NCI-H2196 treated with DMSO at 0.1 percent for 48 hours (cell line): ENCODE measurements around the gene PIK3IP1.
"Not testable (repeated sequence)": the region's sequence is repeated elsewhere in the genome, so short reads cannot be mapped to it uniquely, and the experiment has no call there.

Experiments used
- DNase-seq: peaks from one replicate; lab custom pipeline; 2025; ENCODE audit not compliant: unreplicated experiment; lab: John Stamatoyannopoulos, UW

The PIK3IP1 gene

DNA sequence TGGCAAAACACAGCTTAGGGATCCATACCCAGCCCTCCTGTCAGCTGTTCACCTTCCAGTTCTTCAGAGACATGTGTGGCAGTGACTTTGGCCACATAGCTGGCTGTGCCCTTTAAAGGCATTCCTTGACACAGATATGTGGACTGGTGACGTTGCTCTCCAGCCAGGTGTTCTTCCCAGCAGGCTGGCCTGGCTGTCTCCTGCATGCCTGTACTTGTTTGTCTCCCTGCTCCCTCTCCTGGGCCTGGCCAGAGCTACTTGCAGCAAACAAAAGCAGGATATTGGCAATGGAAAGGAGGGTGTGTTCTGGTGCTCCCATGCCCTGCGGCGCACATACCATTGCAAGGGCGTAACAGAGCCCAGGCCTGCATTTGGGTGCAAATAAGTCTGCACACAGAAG, 38.3 kb downstream of the PIK3IP1 start:
- DNase-seq = peak; percentile 54

DNA sequence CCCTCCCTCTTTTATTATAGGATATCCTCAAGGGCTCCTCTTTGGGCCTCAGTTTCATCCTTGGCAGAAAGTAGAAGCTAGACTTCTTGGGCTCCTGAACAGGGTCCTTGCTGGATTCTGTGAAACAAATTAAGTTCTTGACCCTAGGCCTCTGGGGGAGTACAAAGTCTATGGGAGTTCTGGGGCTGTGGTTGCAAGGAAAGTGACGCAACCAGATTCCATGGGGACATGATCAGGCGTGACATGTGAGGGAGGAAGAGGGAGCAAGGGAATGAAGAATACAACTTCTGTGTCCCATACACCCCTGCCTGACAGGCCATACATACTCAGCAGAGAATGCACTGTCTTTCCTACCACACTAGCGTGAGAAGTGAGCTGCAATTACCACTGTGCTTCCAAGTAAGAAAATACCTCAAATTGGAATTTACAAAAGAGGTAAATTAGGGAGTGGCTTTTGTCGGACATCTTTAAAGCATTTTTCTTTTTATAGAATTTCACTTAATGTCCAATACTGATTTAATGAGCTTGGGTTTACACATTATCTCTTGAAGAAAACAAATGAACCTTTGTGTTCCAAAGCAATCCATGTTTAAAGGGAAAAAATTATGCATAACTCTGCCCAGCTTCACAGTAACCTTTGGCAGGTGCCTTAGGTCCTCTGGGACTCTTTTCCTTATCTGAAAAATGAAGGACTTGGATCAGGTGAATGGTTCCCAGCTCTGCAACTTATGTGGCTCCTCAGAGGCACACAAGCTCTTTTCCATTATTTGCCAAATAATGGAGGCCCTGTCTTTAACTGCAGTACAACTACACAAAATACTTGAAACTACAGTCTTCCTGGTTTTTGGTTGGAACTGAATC, 41.3 kb downstream of the PIK3IP1 start:
- no peak for DNase-seq

- no peak for DNase-seq
These were observed 43.0 kb downstream of the PIK3IP1 start for GRCh38 chr22:31248965-31249958.

DNA sequence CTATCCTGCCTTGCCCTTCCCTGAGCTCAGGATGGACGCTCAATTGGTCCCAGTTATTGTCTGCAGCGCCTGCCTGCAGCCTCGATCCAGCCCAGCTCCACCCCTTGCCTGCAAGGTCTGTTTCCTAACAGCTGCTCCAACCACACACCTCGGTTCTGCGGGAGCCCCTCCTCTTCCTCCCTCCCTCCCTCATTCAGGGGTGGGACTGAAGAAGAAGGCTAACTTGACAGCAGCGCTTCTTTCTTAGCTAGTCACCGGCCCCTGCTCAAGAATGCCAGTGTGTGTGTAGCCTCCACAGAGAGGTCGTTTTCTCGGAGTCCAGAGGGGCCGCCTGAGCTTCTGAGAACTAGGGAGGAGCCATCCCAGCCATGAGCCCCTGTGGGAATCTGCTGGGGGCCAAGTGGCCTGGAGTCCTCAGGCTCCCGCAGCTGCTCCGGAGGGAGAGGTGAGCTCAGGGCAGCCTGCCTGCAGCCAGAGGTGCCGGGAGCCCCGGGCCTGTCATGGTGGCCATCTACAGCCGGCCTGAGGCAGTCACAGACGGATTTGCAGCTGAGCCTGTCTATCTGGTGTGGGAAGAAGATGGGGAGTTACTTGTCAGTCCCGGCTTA, 44.0 kb downstream of the PIK3IP1 start:
- no peak for DNase-seq

GRCh38 chr22:31247726-31248125, 44.6 kb downstream of the PIK3IP1 start:
- DNase-seq = no peak

DNA sequence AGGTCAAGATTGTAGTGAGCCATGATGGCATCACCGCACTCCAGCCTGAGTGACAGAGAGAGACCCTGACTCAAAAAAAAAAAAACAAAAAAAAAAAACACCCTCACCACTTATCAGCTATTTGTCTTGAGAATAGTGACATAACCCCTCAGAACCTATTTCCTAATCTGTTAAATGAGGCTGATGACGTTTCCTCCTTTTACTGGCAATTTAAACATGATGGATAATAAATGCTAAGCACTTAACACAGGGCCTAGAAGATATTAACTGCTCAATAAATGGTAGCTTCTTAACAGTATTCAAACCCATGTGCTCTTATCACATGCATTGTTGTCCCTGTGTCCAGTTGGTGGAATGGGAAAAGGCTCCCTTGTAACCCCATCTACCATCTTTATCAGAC, 45.6 kb downstream of the PIK3IP1 start:
- no peak for DNase-seq

DNA sequence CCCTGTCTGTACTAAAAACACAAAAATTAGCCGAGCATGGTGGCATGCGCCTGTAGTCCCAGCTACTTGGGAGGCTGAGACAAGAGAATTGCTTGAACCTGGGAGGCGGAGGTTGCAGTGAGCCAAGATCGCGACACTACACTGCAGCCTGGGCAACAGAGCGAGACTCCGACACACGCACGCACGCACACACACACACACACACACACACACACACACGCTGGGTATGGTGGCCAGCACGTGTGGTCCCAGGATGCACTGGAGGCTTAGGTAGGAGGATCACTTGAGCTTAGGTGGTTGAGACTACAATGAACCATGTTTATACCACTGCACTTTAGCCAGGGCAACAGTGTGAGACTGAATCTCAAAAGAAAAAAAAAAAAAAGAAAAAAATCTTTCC, 46.3 kb downstream of the PIK3IP1 start:
- not testable (repeated sequence) for DNase-seq

GRCh38 chr22:31244943-31245451, 47.3 kb downstream of the PIK3IP1 start:
- DNase-seq = no peak

- DNase-seq = no peak
These were observed 48.0 kb downstream of the PIK3IP1 start for GRCh38 chr22:31244046-31244942.

DNA sequence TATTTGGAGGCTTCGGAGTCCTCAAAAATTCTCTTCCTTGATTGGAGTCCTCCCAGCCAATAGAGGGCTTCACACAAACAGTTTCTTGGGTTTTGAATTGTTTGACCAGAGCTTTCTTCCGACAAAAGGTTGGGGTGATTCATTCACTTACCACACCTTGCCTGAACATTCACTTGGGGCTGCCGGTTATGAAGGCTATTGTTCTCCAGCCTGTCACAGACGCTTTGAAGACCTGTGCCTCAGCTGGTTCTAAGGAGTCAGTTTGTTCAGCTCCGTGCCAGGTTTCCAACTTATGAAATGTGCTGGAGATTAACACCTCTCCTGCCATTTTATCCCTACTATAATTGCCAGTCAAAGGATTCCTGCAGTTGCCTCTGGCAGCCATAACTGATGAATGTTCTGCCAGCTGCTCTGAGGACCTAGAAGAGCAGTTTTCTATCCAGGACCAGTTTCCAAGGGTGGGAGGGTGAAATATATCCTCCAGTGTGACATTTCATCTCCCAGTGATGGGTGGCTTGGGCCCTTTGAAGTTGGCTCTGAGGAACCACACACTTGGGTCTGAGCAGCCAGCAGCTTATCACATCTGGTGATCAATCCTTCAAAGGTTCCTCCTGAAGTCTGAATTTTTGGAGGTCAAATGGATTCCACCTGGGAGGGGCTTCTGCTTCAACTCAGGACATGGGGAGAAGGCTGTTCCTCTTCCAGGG, 48.8 kb downstream of the PIK3IP1 start:
- DNase-seq = no peak

GRCh38 chr22:31241936-31242335, 50.4 kb downstream of the PIK3IP1 start:
- no peak for DNase-seq

DNA sequence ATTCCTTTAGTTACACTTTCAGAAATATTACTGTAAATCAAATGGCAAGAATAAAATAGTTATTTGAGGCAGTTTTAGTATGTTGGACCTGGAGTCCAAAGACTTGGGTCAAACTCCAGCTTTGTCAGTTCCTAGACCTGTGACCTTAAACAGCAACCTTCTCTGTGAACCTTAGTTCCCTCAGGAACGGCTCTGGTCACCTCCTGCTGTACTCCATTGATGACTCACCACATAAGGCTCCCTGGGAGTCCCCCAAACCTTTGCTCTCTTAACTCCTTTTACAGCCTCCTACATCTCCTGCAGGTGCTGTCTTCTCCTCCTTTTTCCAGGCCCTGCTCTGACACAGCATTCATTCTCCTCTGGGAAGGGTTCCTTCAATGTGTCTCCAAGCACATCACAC, 51.1 kb downstream of the PIK3IP1 start:
- no peak for DNase-seq

DNA sequence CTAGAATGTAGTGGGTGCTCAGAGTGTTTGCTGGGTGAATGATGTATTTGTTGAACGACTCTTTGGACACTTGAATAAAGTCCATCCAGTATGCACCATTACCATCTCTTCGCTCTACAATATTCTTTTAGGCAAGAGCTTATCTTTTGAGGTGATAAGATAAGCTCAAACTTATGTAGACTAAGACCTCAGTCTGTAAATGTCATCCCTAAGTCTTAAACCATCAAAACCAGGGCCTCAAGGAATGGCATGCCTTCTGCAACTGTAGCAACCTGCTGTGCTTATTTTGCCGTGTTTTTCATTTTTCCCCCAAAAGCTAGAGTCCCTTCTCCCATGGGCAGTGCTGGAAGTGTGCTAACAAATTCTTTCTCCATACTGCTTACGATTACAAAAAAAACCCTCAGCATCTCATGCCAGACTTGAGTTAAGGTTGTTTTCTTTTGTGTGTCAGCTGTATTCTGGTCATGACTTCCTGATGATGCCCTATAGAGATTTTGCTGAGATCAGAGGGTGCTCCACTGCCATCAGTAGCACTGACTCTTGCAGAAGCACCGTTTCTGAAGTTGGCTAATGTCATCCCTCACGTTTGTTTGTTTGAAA, 52.4 kb downstream of the PIK3IP1 start:
- no peak for DNase-seq

DNA sequence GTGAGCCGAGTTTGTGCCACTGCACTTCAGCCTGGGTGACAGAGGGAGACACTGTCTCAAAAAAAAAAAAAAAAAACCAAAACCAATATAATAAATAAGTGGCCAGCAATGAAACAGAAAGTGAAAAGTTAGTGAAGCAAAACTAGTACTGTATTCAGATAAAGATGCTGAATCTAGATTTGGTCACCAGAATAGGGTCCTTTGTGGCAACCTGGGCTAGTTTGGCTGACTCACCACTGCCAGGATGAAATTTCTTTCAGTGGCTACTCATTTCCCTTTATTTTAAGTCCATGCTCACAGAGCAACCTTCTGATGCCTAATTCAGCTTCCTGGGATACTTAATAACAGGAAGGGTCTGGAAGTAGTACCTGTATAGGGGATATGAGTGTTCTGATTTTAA, 54.2 kb downstream of the PIK3IP1 start:
- DNase-seq = no peak

- not testable (repeated sequence) for DNase-seq
These were observed 56.2 kb downstream of the PIK3IP1 start for GRCh38 chr22:31236044-31236443.

DNA sequence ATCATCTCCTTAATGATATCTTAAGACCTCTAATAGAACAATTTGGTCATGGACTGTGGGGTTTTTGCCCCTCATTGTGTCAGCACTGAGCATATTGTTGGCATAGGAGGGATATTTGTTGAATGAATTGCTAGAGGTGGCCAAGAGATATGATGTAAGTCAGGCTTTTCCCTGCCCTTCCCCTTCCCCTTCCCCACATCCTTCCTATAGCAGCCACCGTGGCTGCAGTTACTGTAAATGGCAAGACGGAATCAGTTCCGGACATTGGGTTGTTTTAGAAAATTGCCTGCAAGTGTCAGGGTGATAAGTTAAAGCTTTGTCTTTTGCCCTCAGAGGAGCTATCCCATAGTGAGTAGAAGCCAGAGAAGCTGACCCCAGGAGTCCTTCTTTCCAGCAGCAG, 57.2 kb downstream of the PIK3IP1 start:
- no peak for DNase-seq

- no peak for DNase-seq
These were observed 59.3 kb downstream of the PIK3IP1 start for GRCh38 chr22:31233001-31233400.
